H4 (cell line): ENCODE measurements around the gene ASB9. TPM values are rescaled to one million over a fixed set of nuclear protein-coding genes. Genes with fewer than 3 reads are reported as not detected.
"Not testable (repeated sequence)": the region's sequence is repeated elsewhere in the genome, so short reads cannot be mapped to it uniquely, and the experiment has no call there.

Source experiments
- DNase-seq: peaks from one replicate; pipeline ENCODE4 v3.0.0-alpha.2; 2015; ENCODE audit warnings: low spot score
- total RNA-seq: library from RNA; depleted of rRNA; stranded (reverse); fragments of >200 nt; shearing (Covaris generic); gene quantifications from 2 replicates; pipeline ENCODE4 v1.2.3, GENCODE V29; 2014; rRNA removed

The ASB9 gene, protein sequence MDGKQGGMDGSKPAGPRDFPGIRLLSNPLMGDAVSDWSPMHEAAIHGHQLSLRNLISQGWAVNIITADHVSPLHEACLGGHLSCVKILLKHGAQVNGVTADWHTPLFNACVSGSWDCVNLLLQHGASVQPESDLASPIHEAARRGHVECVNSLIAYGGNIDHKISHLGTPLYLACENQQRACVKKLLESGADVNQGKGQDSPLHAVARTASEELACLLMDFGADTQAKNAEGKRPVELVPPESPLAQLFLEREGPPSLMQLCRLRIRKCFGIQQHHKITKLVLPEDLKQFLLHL
- 16.1 and 17.5 TPM in 2 replicates for total RNA-seq

DNA sequence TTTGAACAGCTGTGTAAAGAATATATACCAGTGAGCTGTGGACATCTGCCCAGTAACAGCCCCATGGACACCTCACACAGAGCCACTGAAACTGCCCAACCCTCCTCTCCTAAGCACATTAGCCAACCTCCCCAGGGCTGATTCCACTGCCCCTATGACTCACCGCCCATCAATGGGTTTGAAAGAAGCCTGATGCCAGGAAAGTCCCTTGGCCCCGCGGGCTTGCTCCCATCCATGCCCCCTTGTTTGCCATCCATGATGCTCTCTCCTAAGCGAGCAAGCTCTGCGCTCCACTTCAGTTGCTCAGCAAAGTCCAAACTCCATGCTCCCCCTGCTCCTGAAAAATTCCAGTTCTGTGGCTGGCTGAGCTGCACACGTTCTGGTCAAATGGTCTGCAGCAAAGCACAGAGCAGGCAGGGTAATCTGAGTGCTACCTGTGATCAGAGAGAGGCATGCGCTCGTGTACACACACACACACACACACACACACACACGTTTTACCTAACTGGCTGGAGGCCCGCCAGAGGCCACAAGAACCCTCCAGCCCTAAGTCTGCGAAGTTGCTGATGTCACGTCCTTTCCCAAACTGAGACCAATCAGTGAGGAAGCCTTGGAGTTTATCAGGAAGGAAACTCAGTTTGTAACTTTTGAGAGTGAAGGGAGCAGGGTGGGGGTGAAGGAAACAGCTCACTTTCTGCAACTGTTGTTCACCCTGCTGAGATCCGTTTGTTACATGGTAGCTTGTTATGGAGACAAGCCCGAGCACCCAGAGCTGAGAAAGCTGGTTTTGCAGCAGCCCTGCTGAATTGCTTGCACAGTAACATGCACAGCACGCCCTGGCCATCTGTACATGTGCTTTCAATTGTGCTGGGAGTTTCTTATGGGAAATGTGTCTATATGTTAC is at the start of gene ASB9:
Gene ASB9, minus strand, starts transcription at position 466 of the 904 bp plus-strand sequence. Its CDS starts 209 bp downstream, at position 257.
- DNase-seq: peak; percentile 83

DNA sequence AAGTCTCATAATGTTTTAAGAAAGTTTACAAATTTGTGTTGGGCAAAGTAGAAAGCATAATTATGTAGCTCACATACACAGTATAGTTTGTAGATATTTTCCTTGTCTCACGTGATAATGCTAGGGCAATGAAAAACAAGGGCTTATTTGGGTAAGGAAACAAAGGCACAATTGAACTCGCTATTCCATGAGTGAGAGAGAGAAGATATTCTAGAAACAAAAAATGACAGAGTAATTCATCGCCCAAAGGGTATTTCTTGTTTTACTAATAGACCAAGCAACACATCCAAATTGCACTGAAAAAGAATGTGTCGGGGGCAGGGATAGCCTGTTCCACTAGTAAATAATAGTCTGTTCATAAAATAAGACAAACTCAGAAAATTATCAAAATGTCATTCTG is 49.2 kb upstream of the ASB9 start:
- no peak for DNase-seq

DNA sequence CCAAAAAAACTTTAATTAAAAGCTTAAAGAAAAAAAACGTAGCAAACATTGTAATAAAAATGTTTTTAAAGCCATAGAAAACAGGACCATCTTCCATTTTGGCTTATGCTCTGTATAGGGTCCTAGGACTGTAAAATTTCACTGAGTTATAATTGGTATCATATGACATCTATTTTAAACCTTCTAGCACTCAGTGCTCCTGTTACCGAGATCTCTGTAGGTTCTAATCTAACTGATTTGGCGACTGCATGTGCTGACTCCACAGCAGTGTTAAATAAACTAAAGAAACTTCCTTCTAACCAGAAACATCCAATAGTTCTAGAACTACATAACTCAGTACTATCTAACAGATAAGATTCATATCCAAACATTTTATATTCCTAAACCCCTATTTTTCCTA is 45.6 kb upstream of the ASB9 start, which contains the start of gene ASB11:
Gene ASB11, minus strand, starts transcription at position 132 of the 400 bp plus-strand sequence. Its CDS starts 35 bp downstream, at position 97.
- DNase-seq: no peak

DNA sequence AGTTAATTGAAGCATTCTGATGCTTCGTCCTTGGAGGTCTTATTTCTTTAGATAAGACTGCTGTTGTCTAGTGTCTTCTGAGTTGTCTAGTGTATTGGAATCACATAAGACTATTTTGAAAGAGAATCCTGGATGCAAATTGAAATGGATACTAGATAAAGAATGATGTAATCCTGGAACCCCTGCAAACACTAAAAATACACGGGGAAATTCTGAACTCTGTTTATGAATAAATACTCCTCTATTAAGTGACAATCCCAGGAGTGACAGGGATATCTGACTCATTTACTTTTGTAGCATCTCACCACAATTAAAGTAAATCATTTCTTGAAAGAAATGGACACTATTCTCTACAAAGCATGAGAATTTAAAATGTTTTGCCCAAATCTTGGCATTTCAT is 44.6 kb upstream of the ASB9 start:
- DNase-seq: no peak

DNA sequence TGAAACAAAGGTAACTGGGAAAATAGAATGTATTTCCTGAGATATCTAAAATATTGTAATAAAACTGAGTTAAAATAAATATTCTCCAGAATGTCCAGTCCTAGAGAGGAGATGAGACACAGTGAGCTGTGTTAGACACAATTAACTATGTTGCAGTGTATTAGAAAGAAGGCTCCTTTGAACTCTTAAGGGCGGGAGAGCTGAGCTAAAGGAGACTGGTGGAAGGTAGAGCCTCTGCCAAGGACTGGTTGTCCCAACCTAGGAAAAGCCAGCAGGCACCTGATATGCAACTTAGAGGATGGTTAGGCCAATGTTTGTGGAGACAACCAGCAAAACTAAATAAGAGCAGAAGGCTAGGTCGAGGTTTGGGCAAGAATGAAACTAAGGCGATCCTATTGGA is 41.2 kb upstream of the ASB9 start:
- no peak for DNase-seq

DNA sequence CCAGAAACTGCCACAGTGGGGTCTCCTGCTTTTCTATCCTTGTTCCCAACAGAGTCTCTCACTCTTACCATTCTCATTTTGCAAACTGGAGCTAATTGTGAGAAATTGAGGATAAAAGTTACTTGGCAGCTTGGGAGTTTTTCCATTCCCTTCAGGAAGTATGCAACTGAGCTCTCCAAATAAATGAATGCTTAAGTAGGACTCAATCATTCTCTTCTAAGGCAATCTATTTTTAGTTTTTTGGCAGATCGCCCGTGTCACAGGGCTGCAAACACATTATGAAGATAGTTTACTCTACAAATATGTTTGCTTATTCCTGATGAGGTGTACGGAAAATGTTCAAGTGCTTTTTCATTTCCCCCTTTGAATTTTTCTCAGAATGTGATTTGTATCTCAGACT is 40.2 kb upstream of the ASB9 start:
- DNase-seq: peak; percentile 9

DNA sequence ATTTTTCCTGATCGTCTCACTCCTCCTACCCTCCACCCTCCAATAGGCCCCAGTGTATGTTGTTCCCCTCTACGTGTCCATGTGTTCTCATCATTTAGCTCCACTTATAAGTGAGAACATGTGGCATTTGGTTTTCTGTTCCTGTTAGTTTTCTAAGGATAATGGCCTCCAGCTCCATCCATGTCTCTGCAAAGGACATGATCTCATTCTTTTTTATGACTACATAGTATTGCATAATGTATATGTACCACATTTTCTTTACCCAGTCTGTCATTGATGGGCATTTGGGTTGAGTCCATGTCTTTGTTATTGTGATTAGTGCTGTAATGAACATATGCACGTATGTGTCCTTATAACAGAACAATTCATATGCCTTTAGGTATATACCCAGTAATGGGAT is 36.0 kb upstream of the ASB9 start:
- DNase-seq: not testable (repeated sequence)

DNA sequence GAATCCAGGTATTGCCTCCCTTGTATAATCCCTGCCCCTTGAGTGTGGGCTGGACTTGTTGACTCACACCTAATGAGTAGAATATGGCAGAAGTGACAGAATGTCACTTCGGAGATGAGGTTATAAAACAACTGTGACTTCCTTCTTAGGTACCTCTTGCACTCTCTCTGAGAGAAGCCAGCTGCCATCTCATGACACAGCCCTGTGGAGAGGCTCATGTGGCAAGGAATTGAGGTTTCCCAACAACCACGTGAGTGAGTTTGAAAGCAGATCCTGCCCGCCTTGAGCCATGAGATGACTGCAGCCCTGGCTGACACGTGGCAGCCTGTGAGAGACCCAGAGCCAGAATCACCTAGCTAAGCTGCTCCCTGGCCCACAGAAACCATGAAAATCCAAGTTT is 32.0 kb upstream of the ASB9 start:
- peak; percentile 70 for DNase-seq

DNA sequence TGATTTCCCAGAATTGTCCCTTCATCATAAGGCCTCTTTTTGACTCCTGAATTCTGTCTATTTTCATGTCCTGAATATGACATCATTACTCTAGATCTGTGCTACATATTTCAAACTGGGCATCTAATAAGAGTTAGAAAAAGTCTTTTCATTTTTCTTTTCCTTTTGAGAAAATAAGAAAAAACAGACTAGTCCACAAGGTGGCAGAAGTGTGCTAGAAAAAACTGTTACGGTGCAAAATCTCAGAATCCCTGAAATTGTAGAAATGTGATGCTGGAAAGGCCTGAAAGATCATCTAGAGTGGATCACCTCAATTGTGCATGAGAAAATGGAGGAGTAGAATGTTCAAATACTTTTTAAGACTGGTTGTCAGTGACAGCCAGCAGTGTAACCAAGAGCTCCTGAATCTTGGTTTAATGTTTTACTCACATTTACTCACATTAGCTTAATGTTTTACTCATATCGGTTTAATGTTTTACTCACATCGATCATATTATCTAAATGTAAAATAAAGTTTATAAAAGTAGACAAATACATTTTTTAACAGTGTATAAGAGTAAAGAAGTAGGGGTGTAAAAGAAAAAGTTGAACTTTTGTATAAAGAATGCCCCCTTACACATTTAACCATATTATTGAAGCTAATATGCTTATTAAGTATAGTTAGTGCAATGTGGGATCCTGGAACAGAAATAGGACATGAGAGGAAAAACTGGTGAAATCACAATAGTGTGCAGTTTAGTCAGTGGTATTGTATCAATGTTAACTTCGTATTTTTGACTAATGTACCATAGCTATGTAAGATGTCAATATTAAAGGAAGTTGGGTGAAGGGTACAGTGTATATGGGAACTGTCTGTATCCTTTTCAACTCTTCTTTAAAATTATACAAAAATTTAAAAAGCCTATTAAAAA is 30.3 kb upstream of the ASB9 start:
- DNase-seq: peak; percentile 14

DNA sequence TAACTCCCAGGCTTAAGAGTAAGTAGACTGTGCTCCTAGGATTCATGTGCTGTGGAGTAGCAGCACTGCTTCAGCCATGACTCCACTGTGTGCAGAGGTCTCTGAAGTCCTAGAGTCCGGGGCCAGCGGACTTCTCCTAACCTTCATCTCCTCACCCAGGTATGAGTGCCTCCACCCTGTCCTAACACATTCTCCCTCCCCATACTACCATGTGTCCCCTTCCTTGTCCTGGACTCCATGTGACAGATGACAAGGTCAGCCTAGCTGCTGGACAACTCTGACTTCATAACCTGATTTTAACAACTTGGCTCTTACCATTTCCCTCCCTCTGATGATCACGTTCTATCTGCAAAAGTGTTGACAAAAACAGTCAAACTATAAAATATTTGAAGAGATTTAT is 28.9 kb upstream of the ASB9 start:
- DNase-seq: no peak

DNA sequence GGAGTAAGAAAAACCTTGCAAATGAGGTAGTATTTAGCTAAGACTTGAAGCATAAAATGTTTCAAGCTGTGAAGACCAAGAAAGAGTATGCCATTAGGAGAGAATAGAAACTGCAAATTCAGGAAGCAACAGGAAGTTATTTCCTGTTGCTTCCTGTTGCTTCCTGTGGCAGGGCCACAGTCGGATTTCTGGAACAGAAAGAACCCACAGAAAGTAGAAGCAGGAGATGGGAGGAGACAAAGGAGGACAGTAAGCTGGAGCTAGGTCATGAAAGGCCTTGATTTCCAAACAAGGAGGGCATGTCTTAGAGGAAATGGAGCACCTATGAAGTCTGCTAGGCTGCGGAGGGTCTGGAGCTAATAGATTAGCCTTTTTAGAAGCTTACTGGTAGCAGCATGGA is 28.3 kb upstream of the ASB9 start:
- DNase-seq: no peak

DNA sequence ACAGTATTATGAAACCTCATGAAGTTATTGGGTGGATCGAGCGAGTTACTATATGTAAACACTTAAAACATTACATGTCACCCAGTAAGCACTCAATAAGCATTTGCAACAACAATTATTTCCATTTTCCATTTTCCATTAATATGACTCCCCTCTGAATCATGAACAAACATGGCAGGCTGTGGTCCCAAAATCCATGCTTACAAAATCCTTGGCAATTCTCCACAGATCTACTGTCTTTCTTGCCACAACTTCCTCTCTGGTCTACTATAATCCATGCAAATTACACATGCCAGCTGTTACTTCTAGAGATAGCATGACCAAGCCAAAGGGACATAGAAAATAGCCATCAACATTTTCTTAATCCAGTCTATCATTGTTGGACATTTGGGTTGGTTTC is 23.6 kb upstream of the ASB9 start:
- DNase-seq: no peak

DNA sequence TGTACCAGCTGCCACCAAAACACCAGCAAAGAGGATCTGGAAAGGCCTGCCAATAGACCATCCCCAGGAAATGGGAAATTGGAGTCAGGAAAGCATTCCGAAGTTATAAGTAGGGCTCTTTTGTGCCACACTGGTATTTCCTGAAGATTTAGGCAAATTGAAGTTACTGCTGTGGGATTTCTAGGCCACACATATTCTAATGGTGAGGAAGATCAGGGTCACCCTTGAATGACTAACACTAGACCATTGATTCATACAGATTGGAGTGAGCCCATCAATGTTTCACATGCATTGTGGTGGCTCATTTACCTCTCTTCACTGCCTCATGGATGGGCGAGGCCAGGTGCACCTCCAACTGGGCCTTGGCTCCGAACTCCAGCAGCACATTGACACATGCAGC is 23.0 kb upstream of the ASB9 start:
- DNase-seq: no peak

DNA sequence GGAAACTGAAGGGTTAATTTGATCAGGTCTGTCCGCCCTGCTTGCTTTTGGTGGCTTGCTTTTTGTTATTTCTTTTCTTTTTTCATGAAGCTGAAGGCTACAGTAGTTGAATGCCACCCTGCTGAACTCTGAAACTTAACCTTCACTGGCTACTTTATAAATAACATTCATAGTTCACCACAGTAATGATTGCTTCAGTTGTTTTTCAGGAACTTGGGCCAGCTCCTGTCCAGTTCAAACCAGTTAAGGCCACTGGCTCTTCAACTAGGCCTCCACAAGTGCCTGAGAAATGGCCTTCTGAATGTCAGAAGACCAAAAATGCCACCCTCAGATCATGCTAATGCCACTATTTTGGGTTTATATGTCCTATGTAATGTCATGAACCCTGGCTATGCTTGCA is 7.7 kb upstream of the ASB9 start:
- no peak for DNase-seq

DNA sequence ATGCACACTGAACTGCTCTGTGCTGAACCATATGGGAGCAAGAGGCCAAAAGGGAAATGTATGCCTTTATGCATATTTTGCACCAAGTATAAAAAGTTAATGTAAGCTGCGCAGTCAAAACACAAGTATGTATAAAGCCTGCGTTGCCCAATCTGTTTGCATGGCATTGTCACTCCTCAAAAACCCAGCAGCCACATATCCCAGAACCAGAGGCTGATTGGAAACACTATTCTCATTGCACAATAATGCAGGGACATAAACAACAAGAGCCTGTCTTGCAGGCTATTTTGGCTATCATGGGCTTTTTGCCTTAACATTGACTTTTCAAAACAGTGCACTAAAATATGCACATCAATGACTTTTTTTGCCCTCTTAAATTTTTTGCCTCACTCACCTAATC is 5.1 kb upstream of the ASB9 start:
- no peak for DNase-seq

DNA sequence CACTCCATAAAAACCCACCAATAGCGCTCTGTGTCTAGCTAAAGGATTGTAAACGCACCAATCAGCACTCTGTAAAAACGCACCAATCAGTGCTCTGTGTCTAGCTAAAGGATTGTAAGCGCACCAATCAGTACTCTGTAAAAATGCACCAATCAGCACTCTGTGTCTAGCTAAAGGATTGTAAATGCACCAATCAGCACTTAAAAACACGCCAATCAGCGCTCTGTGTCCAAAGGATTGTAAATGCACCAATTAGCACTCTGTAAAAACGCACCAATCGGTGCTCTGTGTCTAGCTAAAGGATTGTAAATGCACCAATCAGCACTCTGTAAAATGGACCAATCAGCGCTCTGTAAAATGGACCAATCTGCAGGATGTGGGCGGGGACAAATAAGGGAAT is 3.4 kb upstream of the ASB9 start:
- not testable (repeated sequence) for DNase-seq

DNA sequence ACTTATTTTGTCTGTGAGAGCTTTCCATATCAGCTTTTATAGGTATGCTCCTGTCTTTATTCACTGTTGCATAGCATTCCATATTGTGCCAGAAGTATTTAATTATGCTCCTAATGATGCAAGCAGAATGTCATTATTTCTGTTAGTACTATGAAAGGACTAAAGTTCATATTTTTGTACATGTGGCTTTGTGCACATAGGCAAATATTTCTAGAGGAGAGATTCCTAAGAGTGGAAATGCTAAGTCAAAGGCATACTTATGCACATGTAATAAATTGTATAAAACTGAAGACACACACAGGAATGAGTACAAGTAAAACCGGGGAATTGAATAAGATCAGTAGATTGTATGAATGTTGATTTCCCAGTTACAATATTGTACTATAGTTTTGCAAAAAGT is 1.9 kb upstream of the ASB9 start:
- no peak for DNase-seq

DNA sequence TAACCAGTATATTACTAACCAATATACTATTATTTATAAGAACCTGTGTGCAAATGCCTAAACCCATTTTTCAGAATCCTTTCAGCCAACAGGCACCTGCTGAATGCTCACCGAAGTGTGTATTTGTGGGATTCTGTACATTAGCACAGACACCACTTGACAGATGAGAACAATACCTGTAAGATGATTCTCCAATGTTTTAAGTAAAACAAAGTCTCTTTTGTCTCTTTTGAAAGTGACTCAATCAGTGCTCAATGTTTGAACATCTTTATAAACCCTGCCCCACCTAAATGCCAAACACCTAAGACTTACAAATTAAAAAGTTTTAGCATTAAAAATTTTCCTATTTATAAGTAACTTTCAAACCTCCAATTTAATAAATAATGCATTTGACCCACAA is 763 bp downstream of the ASB9 start:
- no peak for DNase-seq

DNA sequence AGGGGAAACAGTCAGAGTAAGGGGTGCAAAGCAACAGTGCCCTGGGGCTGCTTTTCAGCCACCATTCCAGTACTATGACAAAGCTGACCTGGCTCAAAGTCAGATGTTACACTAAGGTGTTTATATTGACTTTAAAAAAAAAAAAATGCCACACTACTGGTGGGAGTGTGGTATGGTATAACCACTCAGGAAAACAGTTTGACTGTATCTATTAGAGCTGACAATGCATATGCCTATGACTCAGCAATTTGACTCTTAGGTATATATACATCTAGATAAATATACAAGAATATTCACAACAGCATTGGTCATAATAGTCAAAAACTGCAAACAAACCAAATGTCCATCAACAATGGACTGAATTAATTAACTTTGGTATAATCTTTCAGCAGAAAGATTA is 15.0 kb downstream of the ASB9 start:
- DNase-seq: no peak

DNA sequence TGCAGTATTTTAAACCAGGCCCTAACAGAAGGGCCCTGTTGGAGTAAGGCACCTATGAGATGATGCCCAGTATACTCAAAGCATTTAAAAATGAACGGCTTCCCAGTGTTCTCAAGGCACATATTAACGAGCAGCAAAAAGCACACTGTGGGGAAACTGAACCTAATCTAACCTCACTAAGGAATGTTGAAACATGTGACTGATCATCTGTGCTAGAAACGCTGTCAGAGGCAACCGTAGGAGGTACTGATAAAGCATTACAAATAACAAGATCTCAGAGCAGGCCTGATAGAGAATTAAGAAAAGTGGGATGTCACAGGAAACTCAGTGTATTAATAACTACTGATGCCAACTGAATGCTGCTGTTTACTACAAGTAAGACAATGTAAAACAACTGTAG is 24.0 kb downstream of the ASB9 start:
- DNase-seq: no peak

DNA sequence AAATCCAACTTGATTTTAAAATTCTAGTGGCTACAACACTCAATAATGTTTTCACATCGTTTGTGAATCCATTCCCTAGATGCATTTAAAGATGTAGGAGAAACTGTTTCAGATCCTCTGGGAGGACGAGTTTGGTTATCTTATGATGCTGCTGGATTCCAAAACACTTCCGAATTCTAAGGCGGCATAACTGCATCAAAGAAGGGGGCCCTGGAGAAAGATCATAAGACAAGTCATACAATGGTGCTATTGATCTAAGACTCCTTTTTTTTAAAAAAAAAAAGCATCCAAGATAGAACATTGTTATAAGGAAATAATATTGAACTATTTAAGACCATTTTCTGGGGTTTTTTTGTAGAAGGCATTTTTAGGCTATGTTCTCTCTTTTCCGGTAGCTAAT is 25.5 kb downstream of the ASB9 start:
- no peak for DNase-seq
